HepG2 (cell line): Measurements from ENCODE around the gene FAM9C. TPM values are rescaled to one million over a fixed set of nuclear protein-coding genes. Genes with fewer than 3 reads are reported as not detected.

Experiments used
- ATAC-seq: fragments of 200-7000 bp; cut with Tn5 transposase; 3 replicates; pipeline ENCODE4 v1.9.1; 2020; ENCODE audit warnings: mild to moderate bottlenecking, moderate library complexity
- BruUV-seq: library from RNA; stranded (reverse); fragments of 400-500 nt; replicated peaks from 2 replicates; lab custom pipeline; 2021; lab: Mats Ljungman, UMichigan
- CTCF ChIA-PET: fragments of 300-600 bp; formaldehyde crosslinking; extraction: SDS; loops from one replicate; lab custom pipeline; 2021; ENCODE audit warnings: low total read pairs, inconsistent platforms, low intra/inter-chr PET ratio; lab: Yijun Ruan, JAX
- POLR2A ChIA-PET: fragments of 350-600 bp; sonication (Branson Sonifier 250); formaldehyde crosslinking; loops from one replicate; lab custom pipeline; 2020; ENCODE audit warnings: antibody characterized with exemption, inconsistent platforms; lab: Yijun Ruan, JAX
- DNase-seq: peaks from one replicate; pipeline ENCODE4 v3.0.0-alpha.2; 2015; ENCODE audit warnings: low spot score
- FAIRE-seq: peaks from 3 replicates; lab custom pipeline; 2011; peaks lifted over from hg19 to GRCh38; lab: Jason Lieb, UNC
- H2AFZ ChIP-seq: one replicate; pipeline ENCODE4 v1.6.1; 2011; ENCODE audit warnings: low read length, inconsistent platforms
- H3K27ac ChIP-seq: fragments of 300-600 bp; 3 replicates; pipeline ENCODE4 v1.8.0; 2011; ENCODE audit warnings: mixed run types, mild to moderate bottlenecking, mixed read lengths, low read length, inconsistent platforms; ENCODE audit not compliant: insufficient read depth; ENCODE audit errors: extremely low read length
- H3K27me3 ChIP-seq, 2 experiments: fragments of 200-600 bp in 1 of 2; 2 replicates in 1 of 2; 3 replicates in 1 of 2; pipeline versions ENCODE4 v1.6.0 to v1.8.0; 2011; ENCODE audit warnings: low read length in 2 of 2, mild to moderate bottlenecking in 2 of 2, moderate library complexity in 2 of 2, inconsistent platforms in 1 of 2; ENCODE audit not compliant: insufficient read depth in 2 of 2, control insufficient read depth in 1 of 2
- H3K36me3 ChIP-seq, 2 experiments: fragments of 200-600 bp in 1 of 2; replicated peaks in 1 of 2; 2 replicates in 1 of 2; 3 replicates in 1 of 2; pipeline versions ENCODE4 v1.5.1 to v1.8.0; 2011; ENCODE audit warnings: low read length in 2 of 2, inconsistent platforms in 1 of 2; ENCODE audit not compliant: insufficient read depth in 2 of 2, control insufficient read depth in 1 of 2
- H3K4me1 ChIP-seq: 2 replicates; pipeline ENCODE4 v1.5.1; 2012; ENCODE audit warnings: low read length, inconsistent platforms; ENCODE audit not compliant: insufficient read depth
- H3K4me2 ChIP-seq: 2 replicates; pipeline ENCODE4 v1.6.0; 2011; ENCODE audit warnings: low read depth, low read length, inconsistent platforms
- H3K4me3 ChIP-seq, 3 experiments: fragments of 200-600 bp in 1 of 3; sonication (generic), shearing (Covaris generic) in 1 of 3; replicated peaks in 1 of 3; 2 replicates each; pipeline ENCODE4 v1.5.1; 2011 to 2016; ENCODE audit warnings: low read length in 3 of 3, inconsistent platforms in 2 of 3, low read depth in 2 of 3, mild to moderate bottlenecking in 2 of 3, control low read depth in 1 of 3, mixed read lengths in 1 of 3; ENCODE audit not compliant: insufficient read depth in 1 of 3
- H3K79me2 ChIP-seq: one replicate; pipeline ENCODE4 v1.6.1; 2011; ENCODE audit warnings: low read length, inconsistent platforms; ENCODE audit not compliant: insufficient read depth
- H3K9ac ChIP-seq: 2 replicates; pipeline ENCODE4 v1.6.0; 2011; ENCODE audit warnings: mild to moderate bottlenecking, low read depth, low read length, inconsistent platforms; ENCODE audit not compliant: insufficient read depth
- H3K9me3 ChIP-seq: 2 replicates; pipeline ENCODE4 v1.5.1; 2012; ENCODE audit warnings: mild to moderate bottlenecking, low read length
- H4K20me1 ChIP-seq: 2 replicates; pipeline ENCODE4 v1.6.0; 2011; ENCODE audit warnings: inconsistent platforms, mild to moderate bottlenecking, low read length, moderate library complexity; ENCODE audit not compliant: insufficient read depth
- CCAR2 ChIP-seq: fragments of 200-400 bp; formaldehyde crosslinking; optimal IDR thresholded peaks from 2 replicates; pipeline ENCODE3; 2018; ENCODE audit warnings: low read depth, mild to moderate bottlenecking, low read length, moderate library complexity
- HMGA1 ChIP-seq: sonication (generic); formaldehyde crosslinking; conservative IDR thresholded peaks from 2 replicates; pipeline ENCODE4 v1.4.0; 2020; ENCODE audit warnings: missing genetic modification reagents
- IKZF1 ChIP-seq: fragments of 450-650 bp; IDR thresholded peaks from 2 replicates; pipeline ENCODE4 v1.7.1; 2016
- KDM2A ChIP-seq: sonication (generic); formaldehyde crosslinking; IDR thresholded peaks from 2 replicates; pipeline ENCODE4 v1.4.0; 2020; ENCODE audit warnings: low read depth, missing genetic modification reagents, borderline replicate concordance
- MZF1 ChIP-seq: sonication (generic); formaldehyde crosslinking; IDR thresholded peaks from 2 replicates; pipeline ENCODE4 v1.8.1; 2023; ENCODE audit warnings: mild to moderate bottlenecking, missing genetic modification reagents, borderline replicate concordance
- NCOA5 ChIP-seq: sonication (generic); formaldehyde crosslinking; IDR thresholded peaks from 2 replicates; pipeline ENCODE4 v1.4.0; 2020; ENCODE audit warnings: missing genetic modification reagents
- NFYC ChIP-seq: IDR thresholded peaks from 2 replicates; pipeline ENCODE4 v1.6.1; 2016; ENCODE audit warnings: missing genetic modification reagents, missing compliant biosample characterization
- REL ChIP-seq: sonication (generic); formaldehyde crosslinking; conservative IDR thresholded peaks from 2 replicates; pipeline ENCODE4 v1.8.0; 2022; ENCODE audit warnings: mild to moderate bottlenecking, missing genetic modification reagents, moderate library complexity
- SP140L ChIP-seq: sonication (generic); formaldehyde crosslinking; IDR thresholded peaks from 2 replicates; pipeline ENCODE4 v1.4.0; 2020; ENCODE audit warnings: missing genetic modification reagents, borderline replicate concordance
- STAG1 ChIP-seq: sonication (generic); formaldehyde crosslinking; IDR thresholded peaks from 2 replicates; pipeline ENCODE4 v1.4.0; 2020; ENCODE audit warnings: missing genetic modification reagents
- THAP11 ChIP-seq: IDR thresholded peaks from 2 replicates; pipeline ENCODE4 v1.6.1; 2016; ENCODE audit warnings: missing biosample characterization, missing genetic modification reagents
- ZBTB20 ChIP-seq: sonication (generic); formaldehyde crosslinking; IDR thresholded peaks from 2 replicates; pipeline ENCODE4 v1.8.1; 2023; ENCODE audit warnings: missing genetic modification reagents, low read depth, mild to moderate bottlenecking, borderline replicate concordance
- ZNF230 ChIP-seq: sonication (generic); formaldehyde crosslinking; IDR thresholded peaks from 2 replicates; pipeline ENCODE4 v1.4.0; 2020; ENCODE audit warnings: mild to moderate bottlenecking, missing genetic modification reagents
- ZNF629 ChIP-seq: sonication (generic); formaldehyde crosslinking; conservative IDR thresholded peaks from 2 replicates; pipeline ENCODE4 v1.5.0; 2020; ENCODE audit warnings: missing genetic modification reagents
- ZSCAN12 ChIP-seq: sonication (generic); formaldehyde crosslinking; IDR thresholded peaks from 2 replicates; pipeline ENCODE4 v1.9.0; 2021; ENCODE audit warnings: mild to moderate bottlenecking, missing genetic modification reagents
- WGBS: methylation state at CpG from one replicate; pipeline ENCODE4 v1.1.6; 2017; ENCODE audit warnings: low lambda C conversion rate; 5-methylcytosine and 5-hydroxymethylcytosine counted together
- in situ Hi-C: cut with HindIII; loops from 2 replicates; pipeline ENCODE4 v1.10.0; 2017; ENCODE audit warnings: low pct_unique_long_range_greater_than_20kb; ENCODE audit not compliant: extremely low pct_ligation_motif_present
- intact Hi-C: fragments of 100-400 bp; cut with micrococcal nuclease; formaldehyde crosslinking; loops from one replicate; pipeline ENCODE4 v1.10.0; 2022; ENCODE audit not compliant: unreplicated experiment
- polyA plus RNA-seq, 8 experiments: library from polyadenylated mRNA; depleted of rRNA in 3 of 8; stranded (reverse) in 7 of 8; unstranded in 1 of 8; fragments of >200 nt; fragmentation: Illumina TruSeq in 4 of 8; extraction: Trizol in 4 of 8; gene quantifications; 2 replicates each; pipeline versions ENCODE4 v1.2.1 to v1.2.3, GENCODE V29; 2011 to 2016; ENCODE audit warnings: low read depth in 4 of 8, missing spikeins in 1 of 8, mixed read lengths in 1 of 8; ENCODE audit not compliant: insufficient read depth in 1 of 8
- total RNA-seq, 5 experiments: library from RNA; depleted of rRNA; stranded (reverse); fragments of >200 nt; fragmentation: Illumina TruSeq; extraction: Trizol; gene quantifications; 2 replicates each; pipeline ENCODE4 v1.2.3, GENCODE V29; 2016; ENCODE audit warnings: low read depth in 1 of 5
- TF ChIP-seq, protein P1 (sequence below): sonication (generic); formaldehyde crosslinking; IDR thresholded peaks from 2 replicates; pipeline ENCODE4 v1.4.0; 2020; ENCODE audit warnings: missing genetic modification reagents, mild to moderate bottlenecking, borderline replicate concordance
- TF ChIP-seq, protein P2 (sequence below): IDR thresholded peaks from 2 replicates; pipeline ENCODE4 v1.6.1; 2016; ENCODE audit warnings: low read depth, missing genetic modification reagents, missing compliant biosample characterization
- TF ChIP-seq, protein P3 (sequence below): IDR thresholded peaks from 2 replicates; pipeline ENCODE4 v1.6.1; 2018; ENCODE audit warnings: missing genetic modification reagents, mild to moderate bottlenecking, missing compliant biosample characterization

Gene FAM9C
- total and polyA plus RNA-seq, 2 of the 13 experiments (the other 11 are each of a cell fraction or from before 2014, with no cell fraction given): not detected

DNA sequence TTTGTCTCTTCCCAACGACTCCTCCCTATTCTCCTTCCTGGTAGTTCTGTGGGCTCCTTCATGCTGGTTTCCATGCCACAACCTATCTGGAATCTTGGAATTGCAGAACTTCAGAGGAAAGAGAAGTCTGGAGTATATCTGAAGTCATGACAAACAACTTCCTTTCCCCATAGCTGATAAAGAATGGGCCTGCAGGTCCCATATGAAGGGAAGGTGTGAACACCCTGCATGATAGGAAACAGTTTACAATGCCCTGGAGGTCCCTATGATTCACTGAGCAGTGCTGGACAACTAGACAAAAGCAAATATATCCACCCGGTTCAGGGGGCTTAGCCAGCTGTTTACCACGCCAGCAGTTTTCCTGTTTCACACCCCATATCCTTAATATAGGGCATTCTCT, 19.4 kb downstream of the FAM9C start (continued):
- TF ChIP-seq, protein P1, sequence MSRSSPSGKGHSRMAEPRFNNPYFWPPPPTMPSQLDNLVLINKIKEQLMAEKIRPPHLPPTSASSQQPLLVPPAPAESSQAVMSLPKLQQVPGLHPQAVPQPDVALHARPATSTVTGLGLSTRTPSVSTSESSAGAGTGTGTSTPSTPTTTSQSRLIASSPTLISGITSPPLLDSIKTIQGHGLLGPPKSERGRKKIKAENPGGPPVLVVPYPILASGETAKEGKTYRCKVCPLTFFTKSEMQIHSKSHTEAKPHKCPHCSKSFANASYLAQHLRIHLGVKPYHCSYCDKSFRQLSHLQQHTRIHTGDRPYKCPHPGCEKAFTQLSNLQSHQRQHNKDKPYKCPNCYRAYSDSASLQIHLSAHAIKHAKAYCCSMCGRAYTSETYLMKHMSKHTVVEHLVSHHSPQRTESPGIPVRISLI (CRISPR knock-in tag): no peak
- no peak for TF ChIP-seq HMGA1 (CRISPR knock-in tag)

DNA sequence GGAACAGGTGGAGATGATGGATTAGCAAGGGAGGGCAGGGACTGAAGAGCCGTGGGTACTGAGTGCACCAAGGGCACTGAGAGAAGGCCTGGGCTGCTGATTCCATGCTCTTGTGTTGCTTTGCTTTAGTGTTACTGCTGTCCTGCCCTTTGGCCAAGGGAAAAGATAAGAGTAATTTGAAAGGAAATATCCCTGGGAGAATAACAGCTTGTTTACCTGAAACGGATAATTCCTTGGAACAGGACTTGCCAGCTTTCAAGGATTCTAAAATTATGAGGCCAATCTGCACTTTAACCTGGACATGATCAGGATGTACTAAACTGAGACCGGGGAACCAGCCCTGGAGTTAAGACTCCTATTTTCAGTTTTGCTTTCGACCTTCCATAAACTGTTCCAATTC, 20.4 kb downstream of the FAM9C start:
- DNase-seq: no peak
- in situ Hi-C loops: no loop called here
- Histone ChIP-seq H3K27me3 (no peaks in the 10 kb centered on the region), H3K4me2 (no peak overlapping the region), H3K27ac (no peak overlapping the region), H3K4me3 (no peak overlapping the region), H3K36me3 (no peaks in the 10 kb centered on the region), H4K20me1 (no peaks in the 10 kb centered on the region), H3K9me3 (no peaks in the 10 kb centered on the region), H2AFZ (no peak overlapping the region), H3K4me1 (peaks cover 7% of the 10 kb centered on the region), H3K9ac (no peak overlapping the region), H3K79me2 (no peaks in the 10 kb centered on the region)
- POLR2A ChIA-PET: no interaction called here
- WGBS: 21% methylated on average over 4 of the region's 4 CpGs
- intact Hi-C loops: no loop called here
- CTCF ChIA-PET: no interaction called here
- ATAC-seq: no peak
- no TSS peak for BruUV-seq
- no peak for FAIRE-seq
- TF ChIP-seq ZBTB20 (CRISPR knock-in tag) (no peak), KDM2A (CRISPR knock-in tag) (no peak), SP140L (CRISPR knock-in tag) (no peak), NFYC (CRISPR knock-in tag) (no peak), NCOA5 (CRISPR knock-in tag) (no peak), ZNF629 (CRISPR knock-in tag) (no peak), IKZF1 (no peak), REL (CRISPR knock-in tag) (no peak), CCAR2 (no peak), STAG1 (no peak), MZF1 (CRISPR knock-in tag) (no peak), ZSCAN12 (CRISPR knock-in tag) (no peak), ZNF230 (CRISPR knock-in tag) (no peak), THAP11 (no peak)
- TF ChIP-seq, protein P2, sequence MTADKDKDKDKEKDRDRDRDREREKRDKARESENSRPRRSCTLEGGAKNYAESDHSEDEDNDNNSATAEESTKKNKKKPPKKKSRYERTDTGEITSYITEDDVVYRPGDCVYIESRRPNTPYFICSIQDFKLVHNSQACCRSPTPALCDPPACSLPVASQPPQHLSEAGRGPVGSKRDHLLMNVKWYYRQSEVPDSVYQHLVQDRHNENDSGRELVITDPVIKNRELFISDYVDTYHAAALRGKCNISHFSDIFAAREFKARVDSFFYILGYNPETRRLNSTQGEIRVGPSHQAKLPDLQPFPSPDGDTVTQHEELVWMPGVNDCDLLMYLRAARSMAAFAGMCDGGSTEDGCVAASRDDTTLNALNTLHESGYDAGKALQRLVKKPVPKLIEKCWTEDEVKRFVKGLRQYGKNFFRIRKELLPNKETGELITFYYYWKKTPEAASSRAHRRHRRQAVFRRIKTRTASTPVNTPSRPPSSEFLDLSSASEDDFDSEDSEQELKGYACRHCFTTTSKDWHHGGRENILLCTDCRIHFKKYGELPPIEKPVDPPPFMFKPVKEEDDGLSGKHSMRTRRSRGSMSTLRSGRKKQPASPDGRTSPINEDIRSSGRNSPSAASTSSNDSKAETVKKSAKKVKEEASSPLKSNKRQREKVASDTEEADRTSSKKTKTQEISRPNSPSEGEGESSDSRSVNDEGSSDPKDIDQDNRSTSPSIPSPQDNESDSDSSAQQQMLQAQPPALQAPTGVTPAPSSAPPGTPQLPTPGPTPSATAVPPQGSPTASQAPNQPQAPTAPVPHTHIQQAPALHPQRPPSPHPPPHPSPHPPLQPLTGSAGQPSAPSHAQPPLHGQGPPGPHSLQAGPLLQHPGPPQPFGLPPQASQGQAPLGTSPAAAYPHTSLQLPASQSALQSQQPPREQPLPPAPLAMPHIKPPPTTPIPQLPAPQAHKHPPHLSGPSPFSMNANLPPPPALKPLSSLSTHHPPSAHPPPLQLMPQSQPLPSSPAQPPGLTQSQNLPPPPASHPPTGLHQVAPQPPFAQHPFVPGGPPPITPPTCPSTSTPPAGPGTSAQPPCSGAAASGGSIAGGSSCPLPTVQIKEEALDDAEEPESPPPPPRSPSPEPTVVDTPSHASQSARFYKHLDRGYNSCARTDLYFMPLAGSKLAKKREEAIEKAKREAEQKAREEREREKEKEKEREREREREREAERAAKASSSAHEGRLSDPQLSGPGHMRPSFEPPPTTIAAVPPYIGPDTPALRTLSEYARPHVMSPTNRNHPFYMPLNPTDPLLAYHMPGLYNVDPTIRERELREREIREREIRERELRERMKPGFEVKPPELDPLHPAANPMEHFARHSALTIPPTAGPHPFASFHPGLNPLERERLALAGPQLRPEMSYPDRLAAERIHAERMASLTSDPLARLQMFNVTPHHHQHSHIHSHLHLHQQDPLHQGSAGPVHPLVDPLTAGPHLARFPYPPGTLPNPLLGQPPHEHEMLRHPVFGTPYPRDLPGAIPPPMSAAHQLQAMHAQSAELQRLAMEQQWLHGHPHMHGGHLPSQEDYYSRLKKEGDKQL (CRISPR knock-in tag): no peak
- TF ChIP-seq, protein P3, sequence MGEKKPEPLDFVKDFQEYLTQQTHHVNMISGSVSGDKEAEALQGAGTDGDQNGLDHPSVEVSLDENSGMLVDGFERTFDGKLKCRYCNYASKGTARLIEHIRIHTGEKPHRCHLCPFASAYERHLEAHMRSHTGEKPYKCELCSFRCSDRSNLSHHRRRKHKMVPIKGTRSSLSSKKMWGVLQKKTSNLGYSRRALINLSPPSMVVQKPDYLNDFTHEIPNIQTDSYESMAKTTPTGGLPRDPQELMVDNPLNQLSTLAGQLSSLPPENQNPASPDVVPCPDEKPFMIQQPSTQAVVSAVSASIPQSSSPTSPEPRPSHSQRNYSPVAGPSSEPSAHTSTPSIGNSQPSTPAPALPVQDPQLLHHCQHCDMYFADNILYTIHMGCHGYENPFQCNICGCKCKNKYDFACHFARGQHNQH: no peak
